GM18507 (cell line): ENCODE data around the gene FLG2.
"Not testable (repeated sequence)": the region's sequence is repeated elsewhere in the genome, so short reads cannot be mapped to it uniquely, and the experiment has no call there.

Experiments
- DNase-seq: peaks from one replicate; pipeline ENCODE4 v3.0.0; 2011; ENCODE audit warnings: low read depth; ENCODE audit not compliant: insufficient read length; ENCODE audit errors: extremely low spot score
- FAIRE-seq: peaks from 2 replicates; lab custom pipeline; 2011; peaks lifted over from hg19 to GRCh38; lab: Jason Lieb, UNC

The FLG2 gene

DNA sequence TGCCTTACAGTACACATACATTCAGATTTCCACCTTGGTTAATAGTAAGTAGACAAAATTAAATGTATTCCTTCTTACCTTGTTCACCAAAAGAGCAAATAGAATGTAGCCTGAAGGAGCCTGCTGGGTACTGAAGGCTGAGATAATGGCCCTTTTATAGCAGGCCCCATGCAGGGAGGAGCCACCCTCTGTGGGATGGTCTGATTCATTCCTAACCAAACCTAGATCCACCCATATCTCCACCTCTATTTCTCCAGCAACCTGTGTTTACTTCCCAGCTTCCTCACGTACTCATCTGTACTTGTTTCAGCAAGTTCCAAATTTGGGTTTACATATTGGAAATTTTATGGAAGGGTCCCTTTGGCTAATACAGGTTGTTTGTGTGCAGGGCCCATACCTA lies 34.7 kb downstream of the FLG2 start, which contains the start of gene FLG:
FLG (minus strand) TSS at position 129 of the 400 bp plus-strand sequence. CDS start 9,783 bp downstream, outside the sequence.
- FAIRE-seq (no peak), DNase-seq (no peak)

DNA sequence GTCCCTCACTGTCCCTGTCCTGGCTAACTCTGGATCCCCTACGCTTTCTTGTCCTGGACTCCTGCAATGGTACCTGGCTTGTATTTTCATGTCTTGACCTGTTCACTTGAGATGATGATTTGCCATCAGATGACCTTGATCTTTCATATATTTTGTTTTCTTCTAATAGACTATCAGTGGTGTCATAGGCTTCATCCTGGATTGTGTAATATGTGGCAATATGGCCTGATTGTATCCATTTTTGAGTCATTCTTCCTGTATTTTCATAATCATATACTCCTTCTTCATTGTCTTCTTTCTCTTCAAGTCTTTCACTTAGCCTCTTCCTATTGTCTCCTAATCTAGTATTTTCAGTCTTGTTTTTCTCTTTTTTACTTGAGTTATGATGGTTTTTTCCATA lies 45.8 kb downstream of the FLG2 start:
- no peak for FAIRE-seq

GRCh38 chr1:152313319-152313801 lies 46.4 kb downstream of the FLG2 start:
- FAIRE-seq: no peak

More for the DNA sequence above, 45.8 kb downstream of the FLG2 start:
- no peak for DNase-seq

DNA sequence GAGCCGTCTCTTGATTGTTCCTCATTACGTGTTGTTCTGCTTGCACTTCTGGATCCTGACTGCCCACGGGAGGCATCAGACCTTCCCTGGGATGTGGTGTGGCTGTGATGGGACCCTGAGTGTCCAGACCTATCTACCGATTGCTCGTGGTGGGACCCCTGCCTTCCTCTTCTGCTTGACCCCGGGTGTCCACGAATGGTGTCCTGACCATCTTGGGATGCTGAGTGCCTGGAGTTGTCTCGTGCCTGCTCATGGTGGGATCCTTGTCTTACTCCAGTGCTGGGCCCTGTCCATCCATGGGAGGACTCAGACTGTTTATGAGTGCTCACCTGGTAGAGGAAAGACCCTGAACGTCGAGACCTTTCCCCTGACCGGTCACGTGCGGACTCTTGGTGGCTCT lies 47.6 kb downstream of the FLG2 start:
- FAIRE-seq, DNase-seq: not testable (repeated sequence)

More at GRCh38 chr1:152313319-152313801, 46.4 kb downstream of the FLG2 start:
- no peak for DNase-seq

GRCh38 chr1:152309955-152310354 lies 49.9 kb downstream of the FLG2 start:
- FAIRE-seq (no peak), DNase-seq (no peak)

GRCh38 chr1:152309320-152309901 lies 50.4 kb downstream of the FLG2 start:
- not testable (repeated sequence) for DNase-seq, FAIRE-seq

DNA sequence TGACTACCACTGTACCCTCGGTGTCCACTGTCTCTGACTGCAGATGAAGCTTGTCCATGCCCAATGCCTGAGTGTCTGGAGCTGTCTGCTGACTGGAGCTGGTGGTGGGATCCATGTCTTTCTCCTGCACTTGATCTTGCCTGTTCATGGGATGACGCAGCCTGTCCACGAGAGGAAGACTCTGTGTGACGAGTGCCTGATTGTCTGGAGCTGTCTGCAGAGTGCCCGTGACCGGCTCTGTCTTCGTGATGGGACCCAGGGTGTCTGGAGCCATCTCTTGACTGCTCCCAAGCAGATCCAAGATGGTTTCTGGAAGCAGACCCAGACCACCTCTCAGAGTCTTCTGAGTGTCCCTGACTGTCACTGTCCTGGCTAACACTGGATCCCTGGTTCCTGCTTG lies 51.0 kb downstream of the FLG2 start:
- not testable (repeated sequence) for DNase-seq, FAIRE-seq

DNA sequence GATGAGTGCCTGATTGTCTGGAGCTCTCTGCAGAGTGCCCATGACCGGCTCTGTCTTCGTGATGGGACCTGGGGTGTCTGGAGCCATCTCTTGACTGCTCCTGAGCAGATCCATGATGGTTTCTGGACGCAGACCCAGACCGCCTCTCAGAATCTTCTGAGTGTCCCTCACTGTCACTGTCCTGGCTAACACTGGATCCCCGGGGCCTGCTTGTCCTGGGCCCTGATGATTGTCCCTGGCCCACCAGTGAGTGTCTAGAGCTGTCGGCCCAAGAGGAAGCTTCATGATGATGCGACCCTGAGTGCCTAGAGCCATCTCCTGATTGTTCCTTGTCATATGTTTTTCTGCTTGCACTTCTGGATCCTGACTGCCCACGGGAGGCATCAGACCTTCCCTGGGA lies 51.8 kb downstream of the FLG2 start:
- DNase-seq, FAIRE-seq: not testable (repeated sequence)

- not testable (repeated sequence) for FAIRE-seq, DNase-seq
These were observed 53.7 kb downstream of the FLG2 start for GRCh38 chr1:152306123-152306522.

GRCh38 chr1:152304773-152305172 lies 55.0 kb downstream of the FLG2 start:
- not testable (repeated sequence) for FAIRE-seq, DNase-seq

GRCh38 chr1:152303139-152303872 lies 56.5 kb downstream of the FLG2 start:
- not testable (repeated sequence) for FAIRE-seq, DNase-seq
